B cell (primary cell): ENCODE measurements around the gene RAB3IL1. TPM values are rescaled to one million over a fixed set of nuclear protein-coding genes. Genes with fewer than 3 reads are reported as not detected.

ENCODE experiments used
- ATAC-seq: fragments of 200-7000 bp; cut with Tn5 transposase; one replicate; pipeline ENCODE4 v1.10.0; 2021; ENCODE audit warnings: low read depth, mild to moderate bottlenecking, moderate number of reproducible peaks, moderate library complexity
- CTCF ChIA-PET: fragments of 350-600 bp; sonication (Branson Sonifier 250); formaldehyde crosslinking; loops from one replicate; lab custom pipeline; 2021; ENCODE audit warnings: antibody characterized with exemption, inconsistent platforms; lab: Charles Lee
- POLR2A ChIA-PET: fragments of 350-600 bp; sonication (Branson Sonifier 250); formaldehyde crosslinking; loops from one replicate; lab custom pipeline; 2021; ENCODE audit warnings: antibody characterized with exemption; lab: Charles Lee
- DNase-seq: peaks from one replicate; pipeline ENCODE4 v3.0.0; 2013
- H2AFZ ChIP-seq: 2 replicates; pipeline ENCODE4 v1.6.1; 2012; ENCODE audit warnings: mild to moderate bottlenecking, low read depth, low read length; ENCODE audit not compliant: insufficient read depth, poor library complexity, severe bottlenecking
- H3K27ac ChIP-seq, 2 donors: 1 replicate in 1 of 2; 2 replicates in 1 of 2; pipeline ENCODE4 v1.5.1; 2012 to 2013; ENCODE audit warnings: low read length in 2 of 2, mild to moderate bottlenecking in 2 of 2, moderate library complexity in 1 of 2
- H3K27me3 ChIP-seq, 4 experiments: fragments of 200-600 bp in 1 of 4; sonication (generic) in 1 of 4; replicated peaks in 1 of 4; 1 replicate in 2 of 4; 2 replicates in 2 of 4; pipeline versions ENCODE4 v1.6.1 to v1.7.0; 2013 to 2016; ENCODE audit warnings: low read length in 3 of 4, mild to moderate bottlenecking in 2 of 4, mixed read lengths in 1 of 4, moderate library complexity in 1 of 4; ENCODE audit not compliant: insufficient read depth in 4 of 4, control insufficient read depth in 3 of 4; ENCODE audit errors: control extremely low read depth in 1 of 4
- H3K36me3 ChIP-seq, 2 experiments: replicated peaks in 1 of 2; 1 replicate in 1 of 2; 2 replicates in 1 of 2; pipeline versions ENCODE4 v1.6.1 to v1.7.1; 2013; ENCODE audit warnings: low read length in 1 of 2; ENCODE audit not compliant: insufficient read depth in 2 of 2, control insufficient read depth in 1 of 2; ENCODE audit errors: control extremely low read depth in 1 of 2, extremely low read depth in 1 of 2
- H3K4me1 ChIP-seq, 2 donors: fragments of 200-600 bp in 1 of 2; sonication (generic) in 1 of 2; 1 replicate in 1 of 2; 2 replicates in 1 of 2; pipeline versions ENCODE4 v1.5.1 to v1.6.1; 2013 to 2017; ENCODE audit warnings: low read length in 2 of 2; ENCODE audit not compliant: control insufficient read depth in 2 of 2, insufficient read depth in 2 of 2
- H3K4me2 ChIP-seq: replicated peaks from 2 replicates; pipeline ENCODE3; 2012; ENCODE audit warnings: mild to moderate bottlenecking, low read depth, low read length; ENCODE audit not compliant: poor library complexity, severe bottlenecking
- H3K4me3 ChIP-seq, 5 experiments: fragments of 200-600 bp in 1 of 5; sonication (generic) in 1 of 5; 1 replicate in 3 of 5; 2 replicates in 2 of 5; pipeline versions ENCODE4 v1.5.1 to v1.7.0; 2011 to 2016; ENCODE audit warnings: low read length in 4 of 5, mild to moderate bottlenecking in 4 of 5, low read depth in 2 of 5, control low read depth in 1 of 5, moderate library complexity in 1 of 5; ENCODE audit not compliant: insufficient read depth in 1 of 5; ENCODE audit errors: control extremely low read depth in 1 of 5, extremely low read depth in 1 of 5
- H3K79me2 ChIP-seq: fragments of 200-600 bp; sonication (generic); one replicate; pipeline ENCODE4 v1.6.0; 2016; ENCODE audit warnings: low read length; ENCODE audit not compliant: control insufficient read depth, insufficient read depth
- H3K9ac ChIP-seq: fragments of 200-600 bp; sonication (generic); 2 replicates; pipeline ENCODE4 v1.6.1; 2017; ENCODE audit warnings: mild to moderate bottlenecking, low read length, moderate library complexity
- H3K9me3 ChIP-seq, 3 donors: one replicate each; pipeline versions ENCODE4 v1.6.1 to v1.7.1; 2013; ENCODE audit warnings: low read length in 2 of 3; ENCODE audit not compliant: control insufficient read depth in 2 of 3, insufficient read depth in 1 of 3; ENCODE audit errors: control extremely low read depth in 1 of 3
- H4K20me1 ChIP-seq: 2 replicates; pipeline ENCODE4 v1.6.0; 2012; ENCODE audit warnings: mild to moderate bottlenecking, low read length; ENCODE audit not compliant: insufficient read depth, control insufficient read depth, poor library complexity, severe bottlenecking
- H3K27ac Mint-ChIP-seq: one replicate; pipeline ENCODE4 v1.8.0; 2021; ENCODE audit warnings: mixed read lengths
- H3K27me3 Mint-ChIP-seq: one replicate; pipeline ENCODE4 v1.8.0; 2021; ENCODE audit warnings: mixed read lengths
- H3K4me1 Mint-ChIP-seq: one replicate; pipeline ENCODE4 v1.8.0; 2021; ENCODE audit warnings: mixed read lengths
- H3K4me3 Mint-ChIP-seq: one replicate; pipeline ENCODE4 v1.8.0; 2021; ENCODE audit warnings: mixed read lengths
- H3K9me3 Mint-ChIP-seq: one replicate; pipeline ENCODE4 v1.8.0; 2022; ENCODE audit warnings: mixed read lengths; ENCODE audit not compliant: insufficient read depth
- EZH2 ChIP-seq: IDR thresholded peaks from 2 replicates; pipeline ENCODE4 v1.6.1; 2012; ENCODE audit warnings: borderline replicate concordance, low read depth, mild to moderate bottlenecking, moderate library complexity, low read length; ENCODE audit not compliant: insufficient read depth, poor library complexity, severe bottlenecking
- WGBS: methylation state at CpG from one replicate; pipeline ENCODE4 v1.1.5; 2013; ENCODE audit warnings: missing lambda C conversion rate; ENCODE audit not compliant: insufficient coverage; 5-methylcytosine and 5-hydroxymethylcytosine counted together
- intact Hi-C: fragments of 100-400 bp; cut with micrococcal nuclease; formaldehyde crosslinking; loops from one replicate; pipeline ENCODE4 v1.10.0; 2022
- polyA plus RNA-seq: library from polyadenylated mRNA; depleted of rRNA; stranded (reverse); fragments of >200 nt; gene quantifications from 2 replicates; pipeline ENCODE4 v1.2.3, GENCODE V29; 2012
- total RNA-seq, 2 donors: library from RNA; stranded (reverse); fragments of 120-200 nt in 1 of 2; gene quantifications; 1 replicate in 1 of 2; 2 replicates in 1 of 2; pipeline versions ENCODE4 v1.2.3 to v1.2.4, GENCODE V29; 2013 to 2022
- TF ChIP-seq, protein P1 (sequence below): fragments of 200-600 bp; IDR thresholded peaks from one replicate; pipeline ENCODE4 v1.8.0; 2022; ENCODE audit warnings: antibody characterized with exemption, mild to moderate bottlenecking

RAB3IL1 gene
- total and polyA plus RNA-seq, 2 donors (not counting 1 experiment from before 2014, with no cell fraction given) = 0.27 TPM; not detected in 1

- no peak overlapping the region for H2AFZ ChIP-seq
- intact Hi-C loops = no loop called here
- no peaks in the 10 kb centered on the region for H3K36me3 ChIP-seq
- H3K4me3 ChIP-seq = no peak overlapping the region
- no peak overlapping the region for H3K27ac ChIP-seq
- WGBS = 96% methylated on average over 16 of the region's 18 CpGs
- TF ChIP-seq EZH2 = no peak
- no peak for ATAC-seq
- no peak overlapping the region for H3K9ac ChIP-seq
- no peaks in the 10 kb centered on the region for H3K79me2 ChIP-seq
- Mint-ChIP-seq H3K27ac (no peak overlapping the region), H3K4me1 (no peaks in the 10 kb centered on the region), H3K27me3 (no peaks in the 10 kb centered on the region), H3K9me3 (no peaks in the 10 kb centered on the region), H3K4me3 (no peak overlapping the region)
- no peaks in the 10 kb centered on the region for H3K4me1 ChIP-seq
- H3K9me3 ChIP-seq = no peaks in the 10 kb centered on the region
- ChIA-PET POLR2A (interaction anchor here (0.6 kb wide), 1 partner anchor 144 kb away, joined by 5 read pairs; no protein-coding TSS in a partner anchor), CTCF (interaction anchor here (0.6 to 1.5 kb wide), 3 partner anchors 219 to 1087 kb away, joined by 3 to 4 read pairs (median 4); no protein-coding TSS in a partner anchor)
- DNase-seq = no peak
- no peaks in the 10 kb centered on the region for H3K27me3 ChIP-seq
- H4K20me1 ChIP-seq = no peaks in the 10 kb centered on the region
- no peak overlapping the region for H3K4me2 ChIP-seq
These were observed 54.4 kb downstream of the RAB3IL1 start for GRCh38 chr11:61862714-61863547.

- DNase-seq (no peak), ATAC-seq (no peak)
- Histone ChIP-seq H3K4me1 (no peaks in the 10 kb centered on the region), H2AFZ (no peak overlapping the region), H3K9ac (no peak overlapping the region), H3K79me2 (no peaks in the 10 kb centered on the region), H3K27me3 (no peaks in the 10 kb centered on the region), H3K36me3 (no peaks in the 10 kb centered on the region), H3K4me2 (no peak overlapping the region), H3K9me3 (no peaks in the 10 kb centered on the region), H3K4me3 (no peak overlapping the region), H4K20me1 (no peaks in the 10 kb centered on the region), H3K27ac (no peak overlapping the region)
- H3K27me3 Mint-ChIP-seq = no peaks in the 10 kb centered on the region
- ChIA-PET CTCF (no interaction called here), POLR2A (interaction anchor here (0.5 kb wide), 1 partner anchor 63 kb away, joined by 15 read pairs; no protein-coding TSS in a partner anchor)
- H3K4me3 Mint-ChIP-seq = no peak overlapping the region
- no peaks in the 10 kb centered on the region for H3K4me1 Mint-ChIP-seq
- intact Hi-C loops = no loop called here
- no peaks in the 10 kb centered on the region for H3K9me3 Mint-ChIP-seq
- WGBS = 85% methylated on average over 8 of the region's 9 CpGs
- no peak overlapping the region for H3K27ac Mint-ChIP-seq
- no peak for TF ChIP-seq EZH2
- TF ChIP-seq, protein P1, sequence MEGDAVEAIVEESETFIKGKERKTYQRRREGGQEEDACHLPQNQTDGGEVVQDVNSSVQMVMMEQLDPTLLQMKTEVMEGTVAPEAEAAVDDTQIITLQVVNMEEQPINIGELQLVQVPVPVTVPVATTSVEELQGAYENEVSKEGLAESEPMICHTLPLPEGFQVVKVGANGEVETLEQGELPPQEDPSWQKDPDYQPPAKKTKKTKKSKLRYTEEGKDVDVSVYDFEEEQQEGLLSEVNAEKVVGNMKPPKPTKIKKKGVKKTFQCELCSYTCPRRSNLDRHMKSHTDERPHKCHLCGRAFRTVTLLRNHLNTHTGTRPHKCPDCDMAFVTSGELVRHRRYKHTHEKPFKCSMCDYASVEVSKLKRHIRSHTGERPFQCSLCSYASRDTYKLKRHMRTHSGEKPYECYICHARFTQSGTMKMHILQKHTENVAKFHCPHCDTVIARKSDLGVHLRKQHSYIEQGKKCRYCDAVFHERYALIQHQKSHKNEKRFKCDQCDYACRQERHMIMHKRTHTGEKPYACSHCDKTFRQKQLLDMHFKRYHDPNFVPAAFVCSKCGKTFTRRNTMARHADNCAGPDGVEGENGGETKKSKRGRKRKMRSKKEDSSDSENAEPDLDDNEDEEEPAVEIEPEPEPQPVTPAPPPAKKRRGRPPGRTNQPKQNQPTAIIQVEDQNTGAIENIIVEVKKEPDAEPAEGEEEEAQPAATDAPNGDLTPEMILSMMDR = no peak
These were observed 55.7 kb downstream of the RAB3IL1 start for GRCh38 chr11:61861634-61862033.
